MM.1S (cell line): ENCODE measurements around the gene RAB11FIP5.

Experiments
- CTCF ChIP-seq: fragments of 300-600 bp; sonication (generic); IDR thresholded peaks from 2 replicates; pipeline ENCODE4 v1.5.1; 2016; ENCODE audit warnings: antibody characterized with exemption, low read length, mixed read lengths
- EZH2 ChIP-seq: fragments of 300-600 bp; sonication (generic); optimal IDR thresholded peaks from 2 replicates; pipeline ENCODE3; 2017; ENCODE audit warnings: low read depth, mild to moderate bottlenecking, antibody characterized with exemption, low read length, mixed read lengths
- EZH2phosphoT487 ChIP-seq: fragments of 300-600 bp; sonication (generic); IDR thresholded peaks from 2 replicates; pipeline ENCODE4 v1.6.1; 2018; ENCODE audit warnings: antibody characterized with exemption, low read length

GRCh38 chr2:73050121-73050545, 62.6 kb downstream of the RAB11FIP5 start:
- TF ChIP-seq EZH2 (no peak), CTCF (no peak), EZH2phosphoT487 (no peak)
